Activated naive CD8-positive, alpha-beta T cell treated with anti-CD3 and anti-CD28 coated beads for 36 hours (primary cell): ENCODE data around the gene TRAF3IP1. TPM values are rescaled to one million over a fixed set of nuclear protein-coding genes. Genes with fewer than 3 reads are reported as not detected.

ENCODE experiments used
- DNase-seq: peaks from one replicate; pipeline ENCODE4 v3.0.0; 2021
- H3K27ac Mint-ChIP-seq: one replicate; pipeline ENCODE4 v1.8.0; 2022; ENCODE audit warnings: mild to moderate bottlenecking, moderate library complexity, mixed read lengths
- H3K27me3 Mint-ChIP-seq: one replicate; pipeline ENCODE4 v1.8.0; 2022; ENCODE audit warnings: mild to moderate bottlenecking, mixed read lengths
- H3K36me3 Mint-ChIP-seq: one replicate; pipeline ENCODE4 v1.8.0; 2021; ENCODE audit warnings: mild to moderate bottlenecking, mixed read lengths
- H3K4me1 Mint-ChIP-seq: one replicate; pipeline ENCODE4 v1.8.0; 2021; ENCODE audit warnings: mixed read lengths
- H3K4me3 Mint-ChIP-seq: one replicate; pipeline ENCODE4 v1.8.0; 2022; ENCODE audit warnings: mild to moderate bottlenecking, moderate library complexity, mixed read lengths
- H3K9me3 Mint-ChIP-seq: one replicate; pipeline ENCODE4 v1.8.0; 2022; ENCODE audit warnings: mixed read lengths
- total RNA-seq, 2 experiments: library from RNA; stranded (reverse); gene quantifications; one replicate each; pipeline ENCODE4 v1.2.3, GENCODE V29; 2021

TRAF3IP1 gene
- total RNA-seq, 2 experiments from 2014 or later = 8.4 to 11.0 TPM

DNA sequence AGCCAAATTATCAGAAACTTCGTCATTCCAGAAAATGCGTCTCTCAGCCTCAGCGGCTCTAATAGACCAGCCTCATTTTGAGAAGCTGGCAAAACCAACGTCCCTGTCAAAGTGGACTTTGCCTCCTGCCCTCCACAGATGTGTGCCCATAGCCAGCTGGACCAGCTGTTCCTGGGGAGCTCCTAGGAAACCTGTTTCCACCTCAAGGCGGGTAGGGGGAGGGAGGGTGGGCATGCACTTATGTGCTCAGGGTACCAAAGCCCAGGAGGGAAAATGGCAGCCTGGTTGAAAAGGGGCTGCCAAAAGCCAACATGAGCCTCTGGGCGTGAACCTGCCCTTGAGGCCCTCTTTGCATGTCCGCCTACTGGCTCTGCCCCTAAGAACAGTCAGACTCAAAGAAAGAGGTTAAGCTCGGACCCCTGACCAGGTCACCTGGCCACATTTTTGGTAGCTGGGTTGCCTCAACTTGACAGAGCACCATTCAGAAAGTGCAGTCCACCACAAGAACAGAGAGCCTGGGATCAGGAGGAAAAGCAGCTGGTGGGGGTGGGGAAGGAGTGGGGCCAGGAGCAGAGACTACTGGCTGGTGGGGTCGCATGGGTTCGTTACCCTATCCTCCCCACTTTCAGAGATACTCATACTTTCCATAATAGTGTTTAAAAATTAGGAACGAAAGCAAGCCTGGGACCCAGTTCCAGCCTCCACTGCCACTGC, 35.4 kb upstream of the TRAF3IP1 start:
- no peaks in the 10 kb centered on the region for H3K27me3 Mint-ChIP-seq
- H3K9me3 Mint-ChIP-seq = no peaks in the 10 kb centered on the region
- DNase-seq = no peak
- H3K36me3 Mint-ChIP-seq = peaks cover 2% of the 10 kb centered on the region
- no peak overlapping the region for H3K27ac Mint-ChIP-seq
- H3K4me1 Mint-ChIP-seq = peaks cover 39% of the 10 kb centered on the region
- H3K4me3 Mint-ChIP-seq = no peak overlapping the region

GRCh38 chr2:238285653-238286082, 34.6 kb upstream of the TRAF3IP1 start:
- no peak overlapping the region for H3K27ac Mint-ChIP-seq
- H3K4me3 Mint-ChIP-seq = no peak overlapping the region

GRCh38 chr2:238286095-238286494, 34.2 kb upstream of the TRAF3IP1 start:
- no peak overlapping the region for H3K27ac Mint-ChIP-seq
- H3K27me3 Mint-ChIP-seq = no peaks in the 10 kb centered on the region

More at GRCh38 chr2:238285653-238286082, 34.6 kb upstream of the TRAF3IP1 start:
- no peak for DNase-seq
- H3K4me1 Mint-ChIP-seq = peaks cover 43% of the 10 kb centered on the region
- no peaks in the 10 kb centered on the region for H3K27me3 Mint-ChIP-seq
- H3K9me3 Mint-ChIP-seq = no peaks in the 10 kb centered on the region
- peaks cover 2% of the 10 kb centered on the region for H3K36me3 Mint-ChIP-seq

GRCh38 chr2:238286551-238286950, 33.8 kb upstream of the TRAF3IP1 start:
- DNase-seq = no peak
- Mint-ChIP-seq H3K27me3 (no peaks in the 10 kb centered on the region), H3K4me3 (peak overlapping the region; percentile 87), H3K9me3 (no peaks in the 10 kb centered on the region), H3K36me3 (peaks cover 2% of the 10 kb centered on the region), H3K4me1 (peaks cover 42% of the 10 kb centered on the region), H3K27ac (no peak overlapping the region)

More at GRCh38 chr2:238286095-238286494, 34.2 kb upstream of the TRAF3IP1 start:
- DNase-seq = no peak
- peaks cover 2% of the 10 kb centered on the region for H3K36me3 Mint-ChIP-seq
- H3K4me1 Mint-ChIP-seq = peaks cover 43% of the 10 kb centered on the region
- H3K9me3 Mint-ChIP-seq = no peaks in the 10 kb centered on the region
- H3K4me3 Mint-ChIP-seq = no peak overlapping the region

DNA sequence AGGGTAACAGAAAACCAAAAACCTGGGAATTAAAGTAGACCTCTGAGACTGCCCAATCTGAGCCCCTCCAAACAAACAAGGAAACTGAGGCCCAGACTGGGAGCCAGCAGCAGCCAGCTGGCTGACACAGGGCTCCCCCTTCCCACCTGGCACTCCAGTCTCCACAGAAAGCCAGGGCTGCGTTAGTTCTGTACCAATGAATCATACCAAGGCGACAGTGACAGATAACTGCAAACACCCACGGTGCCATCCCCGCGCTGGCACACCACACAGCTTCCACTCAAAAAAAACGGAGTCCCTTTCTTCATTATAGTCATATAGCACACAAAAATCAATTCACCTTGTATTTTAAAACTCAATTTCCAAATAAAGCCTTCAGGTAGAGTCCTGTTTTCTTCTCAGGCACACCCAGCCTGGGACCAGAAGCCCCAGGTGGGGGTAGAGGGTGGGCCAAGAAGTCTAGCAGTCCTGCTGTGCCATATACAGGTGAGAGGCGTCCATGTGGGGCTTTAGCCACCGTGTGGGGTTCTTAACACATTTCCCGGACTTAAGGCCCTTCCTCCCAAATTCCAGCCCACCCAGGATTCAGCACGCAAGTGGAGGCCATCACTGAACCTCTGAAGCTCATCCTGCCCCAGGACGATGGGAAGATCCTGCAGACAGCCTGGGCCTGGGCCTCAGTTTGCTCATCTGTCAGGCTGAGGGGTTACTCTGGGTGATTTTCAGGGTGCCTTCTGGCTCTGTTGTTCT, 33.2 kb upstream of the TRAF3IP1 start:
- H3K27ac Mint-ChIP-seq = peak overlapping the region; percentile 60
- no peaks in the 10 kb centered on the region for H3K9me3 Mint-ChIP-seq
- no peaks in the 10 kb centered on the region for H3K27me3 Mint-ChIP-seq
- H3K4me3 Mint-ChIP-seq = peak overlapping the region; percentile 87
- peaks cover 2% of the 10 kb centered on the region for H3K36me3 Mint-ChIP-seq
- DNase-seq = peak; percentile 10
- peaks cover 39% of the 10 kb centered on the region for H3K4me1 Mint-ChIP-seq

- H3K27ac Mint-ChIP-seq = peak within 1 kb of the TSS; percentile 99
- H3K4me1 Mint-ChIP-seq = peaks cover 35% of the 10 kb centered on the region
- peaks cover 2% of the 10 kb centered on the region for H3K36me3 Mint-ChIP-seq
- DNase-seq = peak; percentile 45
- H3K9me3 Mint-ChIP-seq = no peaks in the 10 kb centered on the region
- no peaks in the 10 kb centered on the region for H3K27me3 Mint-ChIP-seq
- H3K4me3 Mint-ChIP-seq = peak within 1 kb of the TSS; percentile 94
Observed at GRCh38 chr2:238287737-238288649, 32.3 kb upstream of the TRAF3IP1 start, which contains the start of gene PER2. TSS of gene PER2 (minus strand) at chr2:238288610. CDS start at chr2:238277936, 10,674 bp downstream.

DNA sequence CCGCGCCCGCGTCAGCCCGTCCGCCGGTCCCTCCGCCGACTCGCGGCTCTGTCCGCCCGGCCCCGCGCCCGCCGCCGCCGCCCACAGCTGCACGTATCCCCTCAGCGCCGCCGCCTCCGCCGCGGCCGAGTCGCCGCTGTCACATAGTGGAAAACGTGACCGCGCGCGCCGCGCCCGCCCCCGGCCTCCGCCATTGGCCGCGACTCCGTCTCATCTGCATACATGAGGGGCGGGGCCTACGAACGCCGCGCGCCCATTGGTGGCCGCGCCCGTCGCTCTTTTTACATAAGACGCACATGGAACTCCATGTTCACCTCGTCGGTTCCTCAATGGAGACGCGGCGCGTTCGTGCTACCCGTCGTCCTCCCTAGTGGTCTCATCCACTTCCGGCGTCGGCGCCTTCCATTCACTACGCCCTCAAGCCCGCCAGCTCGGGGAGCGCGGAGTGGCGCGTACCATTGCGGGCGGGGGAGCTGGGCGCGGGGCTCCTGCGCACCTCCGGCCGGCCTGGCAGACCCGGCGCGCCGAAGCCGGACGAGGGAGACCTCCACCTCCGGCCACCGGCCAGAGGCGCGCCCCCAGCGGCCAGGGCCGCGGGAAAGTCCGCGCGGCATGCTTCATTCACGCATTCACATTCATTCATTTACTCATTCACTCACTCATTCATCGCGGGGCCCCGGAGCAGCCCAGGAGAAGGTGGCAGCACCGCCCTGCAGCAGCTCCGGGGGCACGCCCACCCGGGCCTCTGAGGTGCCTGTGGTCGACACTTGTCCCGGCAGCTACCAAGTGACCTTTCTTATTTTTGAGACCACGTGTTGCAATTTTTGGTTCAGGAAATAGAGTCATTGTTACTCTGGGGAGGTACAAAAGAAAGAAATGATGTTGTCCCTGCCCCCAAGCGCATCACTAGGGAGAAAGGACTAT, 31.4 kb upstream of the TRAF3IP1 start:
- Mint-ChIP-seq H3K27ac (peak overlapping the region; percentile 99), H3K4me3 (peak overlapping the region; percentile 94), H3K27me3 (no peaks in the 10 kb centered on the region), H3K9me3 (no peaks in the 10 kb centered on the region), H3K36me3 (no peaks in the 10 kb centered on the region), H3K4me1 (peaks cover 31% of the 10 kb centered on the region)
- peak; percentile 98 for DNase-seq

DNA sequence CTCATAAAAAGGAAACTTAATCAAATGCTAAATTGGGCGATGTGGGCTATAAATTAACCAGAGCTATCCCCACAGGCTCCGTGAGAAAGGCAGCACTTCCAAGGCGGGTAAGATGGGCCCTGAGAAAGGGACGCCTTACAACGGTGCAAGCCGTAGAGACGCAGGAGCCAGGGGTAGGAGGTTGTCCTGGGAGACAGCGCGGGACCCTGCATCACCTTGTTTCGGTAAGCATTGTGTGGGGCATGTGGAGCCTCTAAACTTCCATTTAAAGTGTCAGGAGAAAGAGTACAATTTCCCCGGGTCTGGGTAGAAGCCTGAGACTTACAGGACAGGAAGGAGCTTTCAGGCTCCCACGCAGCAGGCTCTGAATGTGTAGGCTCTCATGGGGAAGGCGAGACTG, 30.7 kb upstream of the TRAF3IP1 start:
- H3K9me3 Mint-ChIP-seq = no peaks in the 10 kb centered on the region
- DNase-seq = peak; percentile 12
- H3K27ac Mint-ChIP-seq = peak overlapping the region; percentile 99
- no peaks in the 10 kb centered on the region for H3K27me3 Mint-ChIP-seq
- H3K4me1 Mint-ChIP-seq = peaks cover 31% of the 10 kb centered on the region
- no peaks in the 10 kb centered on the region for H3K36me3 Mint-ChIP-seq
- peak overlapping the region; percentile 94 for H3K4me3 Mint-ChIP-seq

- peak overlapping the region; percentile 99 for H3K27ac Mint-ChIP-seq
- peak overlapping the region; percentile 94 for H3K4me3 Mint-ChIP-seq
- H3K4me1 Mint-ChIP-seq = peaks cover 31% of the 10 kb centered on the region
- H3K36me3 Mint-ChIP-seq = no peaks in the 10 kb centered on the region
- DNase-seq = peak; percentile 20
- H3K27me3 Mint-ChIP-seq = no peaks in the 10 kb centered on the region
- no peaks in the 10 kb centered on the region for H3K9me3 Mint-ChIP-seq
Observed at GRCh38 chr2:238290091-238290509, 30.2 kb upstream of the TRAF3IP1 start.

- no peak for DNase-seq
- Mint-ChIP-seq H3K4me3 (no peak overlapping the region), H3K27ac (no peak overlapping the region), H3K36me3 (no peaks in the 10 kb centered on the region), H3K4me1 (peaks cover 26% of the 10 kb centered on the region), H3K27me3 (no peaks in the 10 kb centered on the region), H3K9me3 (no peaks in the 10 kb centered on the region)
Observed at GRCh38 chr2:238290715-238291549, 29.4 kb upstream of the TRAF3IP1 start.

- DNase-seq = no peak
- Mint-ChIP-seq H3K27me3 (no peaks in the 10 kb centered on the region), H3K36me3 (no peaks in the 10 kb centered on the region), H3K4me1 (peaks cover 22% of the 10 kb centered on the region), H3K9me3 (no peaks in the 10 kb centered on the region), H3K4me3 (no peak overlapping the region), H3K27ac (no peak overlapping the region)
Observed at GRCh38 chr2:238291550-238292281, 28.6 kb upstream of the TRAF3IP1 start.

GRCh38 chr2:238294046-238294392, 26.3 kb upstream of the TRAF3IP1 start:
- H3K36me3 Mint-ChIP-seq = no peaks in the 10 kb centered on the region
- peaks cover 12% of the 10 kb centered on the region for H3K4me1 Mint-ChIP-seq
- H3K27ac Mint-ChIP-seq = no peak overlapping the region
- H3K4me3 Mint-ChIP-seq = no peak overlapping the region
- no peaks in the 10 kb centered on the region for H3K9me3 Mint-ChIP-seq
- no peak for DNase-seq
- no peaks in the 10 kb centered on the region for H3K27me3 Mint-ChIP-seq
